Spleen (tissue), 11 donors: ENCODE data around the gene TPM4. TPM values are rescaled to one million over a fixed set of nuclear protein-coding genes. Genes with fewer than 3 reads are reported as not detected.

Source experiments
- DNase-seq: peaks from one replicate; pipeline ENCODE4 v3.0.0-alpha.2; 2020
- H3K27ac ChIP-seq, 8 donors: fragments of 200-600 bp; sonication (generic) in 7 of 8; 1 replicate in 4 of 8; 2 replicates in 4 of 8; pipeline versions ENCODE4 v1.5.0 to v1.8.0; 2016 to 2021; ENCODE audit warnings: inconsistent platforms in 4 of 8, mild to moderate bottlenecking in 4 of 8, moderate library complexity in 1 of 8
- H3K27me3 ChIP-seq, 7 donors: fragments of 200-600 bp; sonication (generic) in 6 of 7; replicated peaks in 1 of 7; 1 replicate in 4 of 7; 2 replicates in 3 of 7; pipeline versions ENCODE4 v1.5.0 to v1.8.0; 2016 to 2021; ENCODE audit warnings: inconsistent platforms in 3 of 7, mild to moderate bottlenecking in 1 of 7
- H3K36me3 ChIP-seq, 6 donors: fragments of 200-600 bp; sonication (generic) in 5 of 6; 1 replicate in 4 of 6; 2 replicates in 2 of 6; pipeline versions ENCODE4 v1.5.0 to v1.8.0; 2016 to 2021; ENCODE audit warnings: inconsistent platforms in 2 of 6
- H3K4me1 ChIP-seq, 6 donors: fragments of 200-600 bp; sonication (generic) in 5 of 6; 1 replicate in 3 of 6; 2 replicates in 3 of 6; pipeline versions ENCODE4 v1.5.0 to v1.8.0; 2016 to 2021; ENCODE audit warnings: inconsistent platforms in 3 of 6
- H3K4me3 ChIP-seq, 8 donors: fragments of 200-600 bp; sonication (generic) in 7 of 8; 1 replicate in 4 of 8; 2 replicates in 4 of 8; pipeline versions ENCODE4 v1.5.0 to v1.8.0; 2016 to 2021; ENCODE audit warnings: inconsistent platforms in 4 of 8, mild to moderate bottlenecking in 4 of 8, moderate library complexity in 2 of 8
- H3K9me3 ChIP-seq, 8 donors: fragments of 200-600 bp; sonication (generic) in 7 of 8; 1 replicate in 4 of 8; 2 replicates in 4 of 8; pipeline versions ENCODE4 v1.5.0 to v1.8.0; 2016 to 2021; ENCODE audit warnings: inconsistent platforms in 4 of 8
- POLR2A ChIP-seq, 3 donors: fragments of 450-650 bp; IDR thresholded peaks; one replicate each; pipeline ENCODE4 v1.5.1; 2017; ENCODE audit warnings: antibody characterized with exemption in 3 of 3, mild to moderate bottlenecking in 1 of 3
- POLR2AphosphoS5 ChIP-seq, 3 donors: sonication (generic); formaldehyde crosslinking; IDR thresholded peaks; one replicate each; pipeline ENCODE4 v1.5.1; 2017; ENCODE audit warnings: antibody characterized with exemption in 3 of 3
- WGBS, 5 donors: extraction: QIAGEN DNeasy Blood & Tissue Kit in 3 of 5; methylation state at CpG; one replicate each; pipeline versions ENCODE4 v1.1.5 to v1.1.7; 2013 to 2018; 5-methylcytosine and 5-hydroxymethylcytosine counted together
- intact Hi-C: fragments of 100-400 bp; cut with DNase I; formaldehyde crosslinking; loops from one replicate; pipeline ENCODE4 v1.15.0; 2023; ENCODE audit warnings: low total_unique reads
- polyA plus RNA-seq, 3 donors: library from polyadenylated mRNA; stranded (reverse); fragments of 200-250 nt; gene quantifications; one replicate each; pipeline ENCODE4 v1.2.1, GENCODE V29; 2013
- total RNA-seq, 7 donors: library from RNA; depleted of rRNA in 3 of 7; stranded (reverse); fragments of >200 nt in 3 of 7; fragmentation: NEBNext Ultra II Directional in 4 of 7; extraction: Animal tissue kit (Norgen Biotek cat#: 25700) in 4 of 7; gene quantifications; one replicate each; pipeline versions ENCODE4 v1.1.0 to v1.2.1, GENCODE V29; 2016 to 2021
- TF ChIP-seq, protein P1 (sequence below), 11 experiments: fragments of 200-600 bp in 7 of 11; fragments of 450-650 bp in 4 of 11; sonication (generic) in 4 of 11; IDR thresholded peaks in 8 of 11; conservative IDR thresholded peaks in 3 of 11; 1 replicate in 7 of 11; 2 replicates in 4 of 11; pipeline versions ENCODE4 v1.4.0 to v1.8.0; 2016 to 2021; ENCODE audit warnings: antibody characterized with exemption in 11 of 11, inconsistent platforms in 4 of 11, mild to moderate bottlenecking in 1 of 11
- donor health status: healthy with polysubstance abuse.
- donor health status: DM: no; HTN: no; CAD: no; lungs with moderate emphysema.
- donor health status: DM: no; HTN: no; CAD: no.
- donor health status: Bipolar disorder and iron deficiency.
- donor health status: healthy.
- donor health status: DM: no; HTN: no; CAD: no.
- donor health status: DM: yes; HTN: yes; CAD: no.

Gene TPM4
- total and polyA plus RNA-seq, 10 donors, result 181 to 760 (median 418) TPM

DNA sequence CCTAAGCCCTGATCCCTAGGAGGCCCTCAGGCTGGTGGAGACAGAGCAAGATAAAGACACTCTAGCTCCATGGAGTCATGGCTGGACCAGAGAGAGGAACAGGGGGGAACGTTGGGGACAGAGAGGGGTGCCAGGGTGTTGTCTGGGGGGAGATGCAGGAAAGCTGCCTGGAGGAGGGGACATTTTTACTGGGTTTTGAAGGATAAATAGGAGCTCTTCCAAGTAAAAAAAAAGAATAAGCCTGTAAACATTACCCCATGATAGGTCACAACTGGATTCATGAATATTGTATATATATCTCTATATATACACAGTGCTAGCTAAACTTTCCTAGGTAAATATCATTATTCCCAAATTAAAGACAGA is 67.9 kb downstream of the TPM4 start:
- intact Hi-C loops, result no loop called here
- WGBS, 5 donors, result 17 to 38% (median 28%) methylated on average over 1 of the region's 1 CpG
- H3K27me3 ChIP-seq, result no peaks in the 10 kb centered on the region
- DNase-seq, result no peak
- H3K4me1 ChIP-seq, result peaks cover 19 to 100% (median 95%) of the 10 kb centered on the region in 6 donors
- H3K27ac ChIP-seq, result peak overlapping the region; percentile 75 to 96 (median 91)
- no peaks in the 10 kb centered on the region for H3K9me3 ChIP-seq
- H3K4me3 ChIP-seq, result peak overlapping the region; percentile 18 to 76 (median 42)
- peaks cover 0 to 21% (median 4%) of the 10 kb centered on the region in 6 donors for H3K36me3 ChIP-seq
- TF ChIP-seq POLR2AphosphoS5 (IDR thresholded peaks at IDR 0.05) (no peak), POLR2A (IDR thresholded peaks at IDR 0.05) (no peak)
- TF ChIP-seq, protein P1, sequence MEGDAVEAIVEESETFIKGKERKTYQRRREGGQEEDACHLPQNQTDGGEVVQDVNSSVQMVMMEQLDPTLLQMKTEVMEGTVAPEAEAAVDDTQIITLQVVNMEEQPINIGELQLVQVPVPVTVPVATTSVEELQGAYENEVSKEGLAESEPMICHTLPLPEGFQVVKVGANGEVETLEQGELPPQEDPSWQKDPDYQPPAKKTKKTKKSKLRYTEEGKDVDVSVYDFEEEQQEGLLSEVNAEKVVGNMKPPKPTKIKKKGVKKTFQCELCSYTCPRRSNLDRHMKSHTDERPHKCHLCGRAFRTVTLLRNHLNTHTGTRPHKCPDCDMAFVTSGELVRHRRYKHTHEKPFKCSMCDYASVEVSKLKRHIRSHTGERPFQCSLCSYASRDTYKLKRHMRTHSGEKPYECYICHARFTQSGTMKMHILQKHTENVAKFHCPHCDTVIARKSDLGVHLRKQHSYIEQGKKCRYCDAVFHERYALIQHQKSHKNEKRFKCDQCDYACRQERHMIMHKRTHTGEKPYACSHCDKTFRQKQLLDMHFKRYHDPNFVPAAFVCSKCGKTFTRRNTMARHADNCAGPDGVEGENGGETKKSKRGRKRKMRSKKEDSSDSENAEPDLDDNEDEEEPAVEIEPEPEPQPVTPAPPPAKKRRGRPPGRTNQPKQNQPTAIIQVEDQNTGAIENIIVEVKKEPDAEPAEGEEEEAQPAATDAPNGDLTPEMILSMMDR (IDR thresholded peaks at IDR 0.05 in 8 of 11, conservative IDR thresholded peaks at IDR 0.05 in 3 of 11), result no peak

DNA sequence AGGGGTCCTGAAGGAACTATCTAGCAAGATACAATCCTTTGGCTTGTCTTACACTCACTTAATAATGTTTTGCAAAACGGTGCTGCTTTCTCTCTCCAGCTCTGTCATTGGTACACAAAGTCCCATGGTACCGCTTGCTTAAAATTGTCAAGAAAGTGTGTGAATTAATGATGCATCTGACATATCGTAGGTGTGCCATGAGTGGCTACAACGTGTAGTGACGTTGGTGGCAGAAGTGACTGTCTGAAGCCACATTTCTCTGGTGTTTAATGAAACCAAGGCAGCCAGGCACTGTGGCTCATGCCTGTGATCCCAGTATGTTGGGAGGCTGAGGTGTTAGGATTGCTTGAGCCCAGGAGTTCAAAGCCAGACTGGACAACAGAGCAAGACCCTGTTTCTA is 69.8 kb downstream of the TPM4 start:
- peaks cover 29 to 100% (median 95%) of the 10 kb centered on the region in 6 donors for H3K4me1 ChIP-seq
- WGBS, 5 donors, result 45 to 58% (median 50%) methylated on average over 5 of the region's 5 CpGs
- H3K4me3 ChIP-seq, result peak overlapping the region in 3 of 8 donors; percentile 47 to 76 (median 50)

GRCh38 chr19:16148443-16149229 is 72.3 kb downstream of the TPM4 start:
- TF ChIP-seq POLR2A (IDR thresholded peaks at IDR 0.05) (no peak), POLR2AphosphoS5 (IDR thresholded peaks at IDR 0.05) (no peak)
- TF ChIP-seq, protein P1 (IDR thresholded peaks at IDR 0.05 in 8 of 11, conservative IDR thresholded peaks at IDR 0.05 in 3 of 11), result no peak
- H3K27ac ChIP-seq, result peak overlapping the region; percentile 60 to 96 (median 90)
- peak overlapping the region in 1 of 8 donors; percentile 42 for H3K4me3 ChIP-seq
- no peak for DNase-seq
- peaks cover 22 to 90% (median 74%) of the 10 kb centered on the region in 6 donors for H3K4me1 ChIP-seq
- intact Hi-C loops, result no loop called here
- H3K36me3 ChIP-seq, result peaks cover 0 to 61% (median 31%) of the 10 kb centered on the region in 6 donors
- no peaks in the 10 kb centered on the region for H3K9me3 ChIP-seq
- no peaks in the 10 kb centered on the region for H3K27me3 ChIP-seq
- 34 to 53% (median 50%) methylated on average over 8 of the region's 8 CpGs for WGBS, 5 donors

More for the DNA sequence above, 69.8 kb downstream of the TPM4 start:
- intact Hi-C loops, result no loop called here
- TF ChIP-seq, protein P1 (IDR thresholded peaks at IDR 0.05 in 8 of 11, conservative IDR thresholded peaks at IDR 0.05 in 3 of 11), result no peak
- TF ChIP-seq POLR2A (IDR thresholded peaks at IDR 0.05) (no peak), POLR2AphosphoS5 (IDR thresholded peaks at IDR 0.05) (no peak)
- H3K36me3 ChIP-seq, result peaks cover 0 to 36% (median 12%) of the 10 kb centered on the region in 6 donors
- no peaks in the 10 kb centered on the region for H3K27me3 ChIP-seq
- DNase-seq, result no peak
- peak overlapping the region in 4 of 8 donors; percentile 93 to 96 (median 95) for H3K27ac ChIP-seq
- no peaks in the 10 kb centered on the region for H3K9me3 ChIP-seq

Other genes with a start within 250 kb of the TPM4 start
- gene CYP4F2, start 178.4 kb upstream of the TPM4 start, total RNA-seq, result under 1 TPM in 1 of 7 donors, not detected in 6; 0.37 TPM
- gene CYP4F2, start 178.4 kb upstream of the TPM4 start, polyA plus RNA-seq, result not detected
- 1 to 10 TPM in 5 of 7 donors, under 1 TPM in 1, not detected in 1; 0.34 to 4.9 (median 1.9) TPM for gene CYP4F11, start 142.0 kb upstream of the TPM4 start, total RNA-seq
- under 1 TPM in 2 of 3 donors, not detected in 1; 0.07 to 0.58 TPM for gene CYP4F11, start 142.0 kb upstream of the TPM4 start, polyA plus RNA-seq
- gene OR10H4, start 127.5 kb upstream of the TPM4 start, total RNA-seq, result not detected
- gene OR10H4, start 127.5 kb upstream of the TPM4 start, polyA plus RNA-seq, result not detected
- gene RAB8A, start 35.4 kb downstream of the TPM4 start, total RNA-seq, result 100 to 1,000 TPM in 2 of 7 donors, 10 to 100 TPM in 5; 71.9 to 104 (median 89.8) TPM
- 10 to 100 TPM; 31.5 to 45.5 (median 34.0) TPM for gene RAB8A, start 35.4 kb downstream of the TPM4 start, polyA plus RNA-seq
- 10 to 100 TPM; 39.6 to 89.2 (median 51.4) TPM for gene HSH2D, start 67.2 kb downstream of the TPM4 start, total RNA-seq
- 100 to 1,000 TPM in 1 of 3 donors, 10 to 100 TPM in 2; 66.1 to 119 (median 75.2) TPM for gene HSH2D, start 67.2 kb downstream of the TPM4 start, polyA plus RNA-seq
- gene CIB3, start 97.0 kb downstream of the TPM4 start, total RNA-seq, result not detected
- under 1 TPM in 1 of 3 donors, not detected in 2; 0.49 TPM for gene CIB3, start 97.0 kb downstream of the TPM4 start, polyA plus RNA-seq
- 100 to 1,000 TPM in 1 of 7 donors, 10 to 100 TPM in 6; 45.8 to 105 (median 69.1) TPM for gene FAM32A, start 108.9 kb downstream of the TPM4 start, total RNA-seq
- 10 to 100 TPM; 60.0 to 89.5 (median 79.9) TPM for gene FAM32A, start 108.9 kb downstream of the TPM4 start, polyA plus RNA-seq
- gene AP1M1, start 121.4 kb downstream of the TPM4 start, total RNA-seq, result 10 to 100 TPM; 54.1 to 82.8 (median 67.2) TPM
- gene AP1M1, start 121.4 kb downstream of the TPM4 start, polyA plus RNA-seq, result 10 to 100 TPM; 27.9 to 39.7 (median 34.6) TPM
- 100 to 1,000 TPM in 6 of 7 donors, 10 to 100 TPM in 1; 86.0 to 179 (median 106) TPM for gene KLF2, start 248.3 kb downstream of the TPM4 start, total RNA-seq
- 10 to 100 TPM in 2 of 3 donors, 1 to 10 TPM in 1; 9.7 to 27.1 (median 19.5) TPM for gene KLF2, start 248.3 kb downstream of the TPM4 start, polyA plus RNA-seq